ENCODE data around the gene ASTN2.

DNA sequence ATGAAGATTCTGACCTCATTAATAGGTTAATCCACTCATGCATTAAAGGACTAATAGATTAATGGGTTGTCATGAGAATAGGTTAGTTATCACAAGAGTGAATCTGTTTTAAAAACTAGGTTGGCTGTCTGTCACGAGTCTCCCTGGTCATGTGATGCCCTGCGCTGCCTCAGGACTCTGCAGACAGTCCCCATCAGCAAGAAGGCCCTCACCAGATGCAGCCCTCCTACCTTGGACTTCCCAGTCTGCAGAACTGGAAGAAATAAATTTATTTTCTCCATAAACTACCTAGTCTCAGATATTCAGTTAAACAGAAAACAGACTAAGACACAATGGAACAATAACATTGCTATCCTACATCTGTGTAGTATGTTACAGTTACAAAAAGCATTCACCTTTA is 227.4 kb downstream of the ASTN2 start:
- TF ChIP-seq, protein P1, sequence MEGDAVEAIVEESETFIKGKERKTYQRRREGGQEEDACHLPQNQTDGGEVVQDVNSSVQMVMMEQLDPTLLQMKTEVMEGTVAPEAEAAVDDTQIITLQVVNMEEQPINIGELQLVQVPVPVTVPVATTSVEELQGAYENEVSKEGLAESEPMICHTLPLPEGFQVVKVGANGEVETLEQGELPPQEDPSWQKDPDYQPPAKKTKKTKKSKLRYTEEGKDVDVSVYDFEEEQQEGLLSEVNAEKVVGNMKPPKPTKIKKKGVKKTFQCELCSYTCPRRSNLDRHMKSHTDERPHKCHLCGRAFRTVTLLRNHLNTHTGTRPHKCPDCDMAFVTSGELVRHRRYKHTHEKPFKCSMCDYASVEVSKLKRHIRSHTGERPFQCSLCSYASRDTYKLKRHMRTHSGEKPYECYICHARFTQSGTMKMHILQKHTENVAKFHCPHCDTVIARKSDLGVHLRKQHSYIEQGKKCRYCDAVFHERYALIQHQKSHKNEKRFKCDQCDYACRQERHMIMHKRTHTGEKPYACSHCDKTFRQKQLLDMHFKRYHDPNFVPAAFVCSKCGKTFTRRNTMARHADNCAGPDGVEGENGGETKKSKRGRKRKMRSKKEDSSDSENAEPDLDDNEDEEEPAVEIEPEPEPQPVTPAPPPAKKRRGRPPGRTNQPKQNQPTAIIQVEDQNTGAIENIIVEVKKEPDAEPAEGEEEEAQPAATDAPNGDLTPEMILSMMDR (IDR thresholded peaks at IDR 0.05): no peak
- TF ChIP-seq EP300 (IDR thresholded peaks at IDR 0.05): no peak
- TF ChIP-seq POLR2A (IDR thresholded peaks at IDR 0.05): no peak

Measured in sigmoid colon (tissue), 4 donors.